Measurements from ENCODE around the gene HEATR1. TPM values are rescaled to one million over a fixed set of nuclear protein-coding genes. Genes with fewer than 3 reads are reported as not detected.

The HEATR1 gene
- 10 to 100 TPM; 15.3 to 26.6 TPM for total RNA-seq

DNA sequence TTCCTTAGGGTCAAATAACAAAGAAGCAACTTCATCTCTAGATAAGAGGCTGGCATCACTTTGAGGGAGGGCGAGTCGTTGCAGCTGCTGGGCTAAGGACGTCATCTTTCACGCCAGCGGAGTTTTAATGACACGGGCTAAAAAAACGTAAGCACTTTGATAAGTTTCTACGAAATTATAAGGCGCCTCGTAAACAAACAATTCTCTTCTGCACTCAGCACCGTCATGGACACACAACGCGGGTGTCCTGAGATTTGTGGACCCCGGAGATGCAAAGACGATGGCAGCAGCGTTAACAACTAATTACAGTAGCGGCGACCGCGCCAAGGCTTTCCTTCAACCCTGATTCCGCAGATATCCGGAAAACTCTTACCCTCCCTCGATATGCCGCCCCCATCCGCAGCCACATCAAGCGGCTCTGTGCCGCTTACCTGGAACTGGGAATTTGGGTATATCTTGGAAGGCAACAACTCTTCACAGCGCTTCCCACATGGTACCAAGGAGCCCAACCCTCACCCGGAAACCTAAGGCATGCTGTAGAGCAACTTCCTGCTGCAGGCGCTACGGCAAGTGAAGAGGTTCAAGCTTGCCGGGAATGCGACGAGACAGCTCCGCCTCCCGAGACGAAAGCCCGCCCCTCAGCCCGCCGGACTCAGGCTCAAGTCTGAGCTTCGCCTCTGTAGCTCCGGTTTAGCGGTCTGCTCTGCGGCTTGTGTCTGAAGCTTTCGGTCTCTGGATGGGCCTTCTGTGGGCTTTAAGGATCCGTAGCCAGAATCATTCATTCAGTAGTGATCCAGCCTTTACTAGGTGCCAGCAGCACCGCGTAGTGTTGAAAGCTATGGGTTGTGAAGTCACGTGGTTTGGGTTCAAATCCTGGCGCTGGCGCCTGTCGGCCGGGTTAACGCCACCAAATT lies at the start of gene HEATR1:
Gene HEATR1, minus strand, starts transcription at position 526 of the 914 bp plus-strand sequence. Its CDS starts 421 bp downstream, at position 105.
- Histone ChIP-seq H3K9ac (ENCODE audit: low read depth in 2 of 2, low read length in 2 of 2) (peak within 1 kb of the TSS; percentile 48 to 81), H3K36me3 (no peaks in the 10 kb centered on the region), H3K27ac (peak within 1 kb of the TSS; percentile 58), H3K9me3 (no peaks in the 10 kb centered on the region), H3K27me3 (no peaks in the 10 kb centered on the region), H3K4me1 (peaks cover 5% of the 10 kb centered on the region), H3K4me3 (peak within 1 kb of the TSS; percentile 71)
- DNase-seq: peak; percentile 94
- intact Hi-C loops (cut with DNase I): loop anchor here (10.0 kb wide), 1 partner anchor 161 kb away; no protein-coding TSS in a partner anchor
- TF ChIP-seq, protein P1, sequence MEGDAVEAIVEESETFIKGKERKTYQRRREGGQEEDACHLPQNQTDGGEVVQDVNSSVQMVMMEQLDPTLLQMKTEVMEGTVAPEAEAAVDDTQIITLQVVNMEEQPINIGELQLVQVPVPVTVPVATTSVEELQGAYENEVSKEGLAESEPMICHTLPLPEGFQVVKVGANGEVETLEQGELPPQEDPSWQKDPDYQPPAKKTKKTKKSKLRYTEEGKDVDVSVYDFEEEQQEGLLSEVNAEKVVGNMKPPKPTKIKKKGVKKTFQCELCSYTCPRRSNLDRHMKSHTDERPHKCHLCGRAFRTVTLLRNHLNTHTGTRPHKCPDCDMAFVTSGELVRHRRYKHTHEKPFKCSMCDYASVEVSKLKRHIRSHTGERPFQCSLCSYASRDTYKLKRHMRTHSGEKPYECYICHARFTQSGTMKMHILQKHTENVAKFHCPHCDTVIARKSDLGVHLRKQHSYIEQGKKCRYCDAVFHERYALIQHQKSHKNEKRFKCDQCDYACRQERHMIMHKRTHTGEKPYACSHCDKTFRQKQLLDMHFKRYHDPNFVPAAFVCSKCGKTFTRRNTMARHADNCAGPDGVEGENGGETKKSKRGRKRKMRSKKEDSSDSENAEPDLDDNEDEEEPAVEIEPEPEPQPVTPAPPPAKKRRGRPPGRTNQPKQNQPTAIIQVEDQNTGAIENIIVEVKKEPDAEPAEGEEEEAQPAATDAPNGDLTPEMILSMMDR (IDR thresholded peaks at IDR 0.05): no peak

GRCh38 chr1:236645016-236645680 lies 40.8 kb upstream of the HEATR1 start:
- Histone ChIP-seq H3K36me3 (no peaks in the 10 kb centered on the region), H3K9me3 (no peaks in the 10 kb centered on the region), H3K4me3 (no peak overlapping the region), H3K4me1 (no peaks in the 10 kb centered on the region), H3K27ac (no peak overlapping the region), H3K27me3 (no peaks in the 10 kb centered on the region), H3K9ac (ENCODE audit: low read depth in 2 of 2, low read length in 2 of 2) (no peak overlapping the region)
- TF ChIP-seq, protein P1 (IDR thresholded peaks at IDR 0.05): no peak
- no peak for DNase-seq
- intact Hi-C loops (cut with DNase I): no loop called here

- Histone ChIP-seq H3K4me3 (no peak overlapping the region), H3K4me1 (no peaks in the 10 kb centered on the region), H3K36me3 (no peaks in the 10 kb centered on the region), H3K27ac (no peak overlapping the region), H3K27me3 (no peaks in the 10 kb centered on the region), H3K9ac (ENCODE audit: low read depth in 2 of 2, low read length in 2 of 2) (no peak overlapping the region), H3K9me3 (no peaks in the 10 kb centered on the region)
- TF ChIP-seq, protein P1 (IDR thresholded peaks at IDR 0.05): no peak
- no peak for DNase-seq
- intact Hi-C loops (cut with DNase I): no loop called here
Measured at GRCh38 chr1:236642763-236643162, 38.4 kb upstream of the HEATR1 start.

GRCh38 chr1:236639686-236640085 lies 35.4 kb upstream of the HEATR1 start:
- TF ChIP-seq, protein P1 (IDR thresholded peaks at IDR 0.05): no peak
- no peak for DNase-seq

DNA sequence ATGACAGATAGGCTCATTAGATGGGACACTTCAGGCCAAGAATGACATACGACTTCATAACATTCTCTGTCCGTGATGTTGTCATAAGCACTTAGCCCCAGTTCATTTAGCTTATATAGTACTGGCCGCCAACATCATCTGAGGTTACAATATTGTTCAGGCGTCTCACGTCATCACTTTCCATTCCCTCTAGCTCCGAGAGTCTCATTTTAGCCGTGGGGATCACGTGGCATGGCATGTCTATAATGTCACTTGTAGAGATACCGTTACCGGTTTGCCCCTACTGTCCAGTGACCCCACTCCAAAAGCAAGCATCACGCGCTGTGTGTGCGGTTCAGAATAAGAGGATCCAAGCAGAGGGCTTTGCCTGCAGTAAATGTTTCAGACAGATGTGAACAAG lies 34.6 kb upstream of the HEATR1 start:
- TF ChIP-seq, protein P1 (IDR thresholded peaks at IDR 0.05): no peak
- Histone ChIP-seq H3K9ac (ENCODE audit: low read depth in 2 of 2, low read length in 2 of 2) (no peak overlapping the region), H3K4me1 (no peaks in the 10 kb centered on the region), H3K4me3 (no peak overlapping the region), H3K27ac (no peak overlapping the region), H3K9me3 (no peaks in the 10 kb centered on the region), H3K36me3 (no peaks in the 10 kb centered on the region), H3K27me3 (no peaks in the 10 kb centered on the region)
- no peak for DNase-seq
- intact Hi-C loops (cut with DNase I): no loop called here

More at GRCh38 chr1:236639686-236640085, 35.4 kb upstream of the HEATR1 start:
- intact Hi-C loops (cut with DNase I): no loop called here
- Histone ChIP-seq H3K4me3 (no peak overlapping the region), H3K4me1 (no peaks in the 10 kb centered on the region), H3K27ac (no peak overlapping the region), H3K27me3 (no peaks in the 10 kb centered on the region), H3K9me3 (no peaks in the 10 kb centered on the region), H3K36me3 (no peaks in the 10 kb centered on the region), H3K9ac (ENCODE audit: low read depth in 2 of 2, low read length in 2 of 2) (no peak overlapping the region)

Data from colonic mucosa (tissue), 4 donors.